WTC11 (cell line): ENCODE measurements around the gene WDCP. TPM values are rescaled to one million over a fixed set of nuclear protein-coding genes. Genes with fewer than 3 reads are reported as not detected.
A peak's percentile ranks its signal among the peaks of the same experiment; 100 is the strongest.

Experiments used
- CBFB ChIP-seq: sonication (generic); formaldehyde crosslinking; IDR thresholded peaks from 2 replicates; pipeline ENCODE4 v1.8.1; 2022; ENCODE audit warnings: mild to moderate bottlenecking, low read depth, missing genetic modification reagents
- ELF4 ChIP-seq: sonication (generic); formaldehyde crosslinking; IDR thresholded peaks from 2 replicates; pipeline ENCODE4 v1.8.1; 2022; ENCODE audit warnings: low read depth, mild to moderate bottlenecking, moderate library complexity, missing genetic modification reagents
- EMX1 ChIP-seq: fragments of 250-450 bp; sonication (Bioruptor Pico); IDR thresholded peaks from 2 replicates; pipeline ENCODE4 v1.8.0; 2021; ENCODE audit warnings: mild to moderate bottlenecking
- FOXJ3 ChIP-seq: sonication (generic); formaldehyde crosslinking; IDR thresholded peaks from 2 replicates; pipeline ENCODE4 v1.9.0; 2021; ENCODE audit warnings: missing genetic modification reagents, mild to moderate bottlenecking, borderline replicate concordance
- GABPB1 ChIP-seq: sonication (generic); formaldehyde crosslinking; IDR thresholded peaks from 2 replicates; pipeline ENCODE4 v1.8.1; 2023; ENCODE audit warnings: mild to moderate bottlenecking, missing genetic modification reagents
- MXD4 ChIP-seq: fragments of 250-450 bp; sonication (Bioruptor Pico); IDR thresholded peaks from 2 replicates; pipeline ENCODE4 v1.8.0; 2021; ENCODE audit warnings: mild to moderate bottlenecking, moderate library complexity, borderline replicate concordance
- MYBL2 ChIP-seq: sonication (generic); formaldehyde crosslinking; IDR thresholded peaks from 2 replicates; pipeline ENCODE4 v1.8.1; 2023; ENCODE audit warnings: mild to moderate bottlenecking, moderate library complexity, missing genetic modification reagents
- NFE2L1 ChIP-seq: sonication (generic); formaldehyde crosslinking; IDR thresholded peaks from 2 replicates; pipeline ENCODE4 v1.8.1; 2023; ENCODE audit warnings: missing genetic modification reagents
- NFYB ChIP-seq: sonication (generic); formaldehyde crosslinking; conservative IDR thresholded peaks from 2 replicates; pipeline ENCODE4 v1.8.0; 2022; ENCODE audit warnings: low read depth, missing genetic modification reagents
- NR2C2 ChIP-seq: sonication (generic); formaldehyde crosslinking; IDR thresholded peaks from 2 replicates; pipeline ENCODE4 v1.8.0; 2022; ENCODE audit warnings: mild to moderate bottlenecking, missing genetic modification reagents
- NR3C1 ChIP-seq: sonication (generic); formaldehyde crosslinking; conservative IDR thresholded peaks from 2 replicates; pipeline ENCODE4 v1.8.1; 2023; ENCODE audit warnings: low read depth, mild to moderate bottlenecking, missing genetic modification reagents
- RELA ChIP-seq: sonication (generic); formaldehyde crosslinking; IDR thresholded peaks from 2 replicates; pipeline ENCODE4 v1.8.1; 2022; ENCODE audit warnings: missing genetic modification reagents, mild to moderate bottlenecking, borderline replicate concordance
- ZNF138 ChIP-seq: sonication (generic); formaldehyde crosslinking; conservative IDR thresholded peaks from 2 replicates; pipeline ENCODE4 v1.8.1; 2022; ENCODE audit warnings: mild to moderate bottlenecking, moderate library complexity, missing genetic modification reagents
- total RNA-seq: library from RNA; stranded (reverse); gene quantifications from 3 replicates; pipeline ENCODE4 v1.2.3, GENCODE V29; 2021
- TF ChIP-seq, protein P1 (sequence below): sonication (generic); formaldehyde crosslinking; IDR thresholded peaks from 2 replicates; pipeline ENCODE4 v1.8.0; 2022; ENCODE audit warnings: mild to moderate bottlenecking, missing genetic modification reagents
- TF ChIP-seq, protein P2 (sequence below): sonication (generic); formaldehyde crosslinking; IDR thresholded peaks from 2 replicates; pipeline ENCODE4 v1.8.1; 2022; ENCODE audit warnings: low read depth, mild to moderate bottlenecking, moderate library complexity, missing genetic modification reagents, borderline replicate concordance
- TF ChIP-seq, protein P3 (sequence below): sonication (generic); formaldehyde crosslinking; IDR thresholded peaks from 2 replicates; pipeline ENCODE4 v1.8.0; 2023; ENCODE audit warnings: missing genetic modification reagents, mild to moderate bottlenecking, borderline replicate concordance
- TF ChIP-seq, protein P4 (sequence below): sonication (generic); formaldehyde crosslinking; IDR thresholded peaks from 2 replicates; pipeline ENCODE4 v1.8.1; 2022; ENCODE audit warnings: mild to moderate bottlenecking, moderate library complexity, missing genetic modification reagents
- TF ChIP-seq, protein P5 (sequence below): sonication (generic); formaldehyde crosslinking; IDR thresholded peaks from 2 replicates; pipeline ENCODE4 v1.8.1; 2022; ENCODE audit warnings: low read depth, missing genetic modification reagents, borderline replicate concordance
- TF ChIP-seq, protein P6 (sequence below): sonication (generic); formaldehyde crosslinking; IDR thresholded peaks from 2 replicates; pipeline ENCODE4 v1.8.0; 2022; ENCODE audit warnings: mild to moderate bottlenecking, missing genetic modification reagents
- TF ChIP-seq, protein P7 (sequence below): sonication (generic); formaldehyde crosslinking; IDR thresholded peaks from 2 replicates; pipeline ENCODE4 v1.8.1; 2023; ENCODE audit warnings: mild to moderate bottlenecking, moderate library complexity, missing genetic modification reagents
- TF ChIP-seq, protein P8 (sequence below): sonication (generic); formaldehyde crosslinking; IDR thresholded peaks from 2 replicates; pipeline ENCODE4 v1.8.1; 2023; ENCODE audit warnings: mild to moderate bottlenecking, missing genetic modification reagents

The WDCP gene
- total RNA-seq, 1 experiment from 2014 or later, result 31.9 TPM

DNA sequence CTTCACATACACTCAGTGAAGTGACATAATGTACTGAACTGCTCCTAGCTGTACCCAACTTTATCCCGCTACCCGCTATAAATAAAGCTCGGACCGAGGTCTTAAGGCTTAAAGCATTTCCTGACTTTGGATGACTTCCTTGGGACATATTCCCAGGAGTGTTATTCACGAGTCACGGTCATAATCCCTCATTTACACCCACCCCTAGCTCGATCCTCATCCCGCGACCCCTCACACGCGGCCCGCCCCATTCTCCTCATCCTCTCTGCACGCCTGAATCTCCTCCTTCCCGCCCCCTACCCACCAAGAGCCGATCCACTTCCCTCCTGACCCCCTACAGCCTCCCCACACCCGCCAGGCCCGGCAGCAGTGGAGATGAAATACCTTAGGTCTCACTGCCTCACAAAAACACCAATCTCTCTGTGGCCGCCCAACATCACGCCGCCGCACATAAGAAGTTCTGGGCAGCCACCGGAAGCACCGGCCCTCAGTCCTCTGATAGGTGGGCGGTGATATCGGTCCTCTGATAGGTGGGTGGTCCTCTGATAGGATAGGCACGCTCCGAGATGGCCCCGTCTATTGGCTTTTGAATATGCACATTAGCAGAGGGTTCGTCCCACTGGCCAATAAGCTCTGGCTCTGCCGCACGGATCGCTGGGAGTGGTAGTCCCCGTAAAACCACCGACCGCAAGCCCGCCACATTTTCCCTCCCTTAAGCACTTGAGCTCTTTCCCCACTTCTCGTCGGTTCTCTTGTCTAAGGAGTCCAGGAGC is at the start of gene WDCP (continued):
- TF ChIP-seq, protein P1, sequence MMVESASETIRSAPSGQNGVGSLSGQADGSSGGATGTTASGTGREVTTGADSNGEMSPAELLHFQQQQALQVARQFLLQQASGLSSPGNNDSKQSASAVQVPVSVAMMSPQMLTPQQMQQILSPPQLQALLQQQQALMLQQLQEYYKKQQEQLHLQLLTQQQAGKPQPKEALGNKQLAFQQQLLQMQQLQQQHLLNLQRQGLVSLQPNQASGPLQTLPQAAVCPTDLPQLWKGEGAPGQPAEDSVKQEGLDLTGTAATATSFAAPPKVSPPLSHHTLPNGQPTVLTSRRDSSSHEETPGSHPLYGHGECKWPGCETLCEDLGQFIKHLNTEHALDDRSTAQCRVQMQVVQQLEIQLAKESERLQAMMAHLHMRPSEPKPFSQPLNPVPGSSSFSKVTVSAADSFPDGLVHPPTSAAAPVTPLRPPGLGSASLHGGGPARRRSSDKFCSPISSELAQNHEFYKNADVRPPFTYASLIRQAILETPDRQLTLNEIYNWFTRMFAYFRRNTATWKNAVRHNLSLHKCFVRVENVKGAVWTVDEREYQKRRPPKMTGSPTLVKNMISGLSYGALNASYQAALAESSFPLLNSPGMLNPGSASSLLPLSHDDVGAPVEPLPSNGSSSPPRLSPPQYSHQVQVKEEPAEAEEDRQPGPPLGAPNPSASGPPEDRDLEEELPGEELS, result no peak
- TF ChIP-seq FOXJ3, result no peak
- TF ChIP-seq NR3C1, result no peak
- no peak for TF ChIP-seq NR2C2 (CRISPR knock-in tag)
- peak; percentile 44; the same call in 1 of the 2 replicates for TF ChIP-seq GABPB1 (CRISPR knock-in tag)
- peak; percentile 44; the same call in 1 of the 2 replicates for TF ChIP-seq NFE2L1 (CRISPR knock-in tag)
- TF ChIP-seq MXD4 (CRISPR knock-in tag), result no peak
- no peak for TF ChIP-seq EMX1 (CRISPR knock-in tag)
- TF ChIP-seq, protein P2, sequence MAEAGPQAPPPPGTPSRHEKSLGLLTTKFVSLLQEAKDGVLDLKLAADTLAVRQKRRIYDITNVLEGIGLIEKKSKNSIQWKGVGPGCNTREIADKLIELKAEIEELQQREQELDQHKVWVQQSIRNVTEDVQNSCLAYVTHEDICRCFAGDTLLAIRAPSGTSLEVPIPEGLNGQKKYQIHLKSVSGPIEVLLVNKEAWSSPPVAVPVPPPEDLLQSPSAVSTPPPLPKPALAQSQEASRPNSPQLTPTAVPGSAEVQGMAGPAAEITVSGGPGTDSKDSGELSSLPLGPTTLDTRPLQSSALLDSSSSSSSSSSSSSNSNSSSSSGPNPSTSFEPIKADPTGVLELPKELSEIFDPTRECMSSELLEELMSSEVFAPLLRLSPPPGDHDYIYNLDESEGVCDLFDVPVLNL, result no peak
- TF ChIP-seq, protein P3, sequence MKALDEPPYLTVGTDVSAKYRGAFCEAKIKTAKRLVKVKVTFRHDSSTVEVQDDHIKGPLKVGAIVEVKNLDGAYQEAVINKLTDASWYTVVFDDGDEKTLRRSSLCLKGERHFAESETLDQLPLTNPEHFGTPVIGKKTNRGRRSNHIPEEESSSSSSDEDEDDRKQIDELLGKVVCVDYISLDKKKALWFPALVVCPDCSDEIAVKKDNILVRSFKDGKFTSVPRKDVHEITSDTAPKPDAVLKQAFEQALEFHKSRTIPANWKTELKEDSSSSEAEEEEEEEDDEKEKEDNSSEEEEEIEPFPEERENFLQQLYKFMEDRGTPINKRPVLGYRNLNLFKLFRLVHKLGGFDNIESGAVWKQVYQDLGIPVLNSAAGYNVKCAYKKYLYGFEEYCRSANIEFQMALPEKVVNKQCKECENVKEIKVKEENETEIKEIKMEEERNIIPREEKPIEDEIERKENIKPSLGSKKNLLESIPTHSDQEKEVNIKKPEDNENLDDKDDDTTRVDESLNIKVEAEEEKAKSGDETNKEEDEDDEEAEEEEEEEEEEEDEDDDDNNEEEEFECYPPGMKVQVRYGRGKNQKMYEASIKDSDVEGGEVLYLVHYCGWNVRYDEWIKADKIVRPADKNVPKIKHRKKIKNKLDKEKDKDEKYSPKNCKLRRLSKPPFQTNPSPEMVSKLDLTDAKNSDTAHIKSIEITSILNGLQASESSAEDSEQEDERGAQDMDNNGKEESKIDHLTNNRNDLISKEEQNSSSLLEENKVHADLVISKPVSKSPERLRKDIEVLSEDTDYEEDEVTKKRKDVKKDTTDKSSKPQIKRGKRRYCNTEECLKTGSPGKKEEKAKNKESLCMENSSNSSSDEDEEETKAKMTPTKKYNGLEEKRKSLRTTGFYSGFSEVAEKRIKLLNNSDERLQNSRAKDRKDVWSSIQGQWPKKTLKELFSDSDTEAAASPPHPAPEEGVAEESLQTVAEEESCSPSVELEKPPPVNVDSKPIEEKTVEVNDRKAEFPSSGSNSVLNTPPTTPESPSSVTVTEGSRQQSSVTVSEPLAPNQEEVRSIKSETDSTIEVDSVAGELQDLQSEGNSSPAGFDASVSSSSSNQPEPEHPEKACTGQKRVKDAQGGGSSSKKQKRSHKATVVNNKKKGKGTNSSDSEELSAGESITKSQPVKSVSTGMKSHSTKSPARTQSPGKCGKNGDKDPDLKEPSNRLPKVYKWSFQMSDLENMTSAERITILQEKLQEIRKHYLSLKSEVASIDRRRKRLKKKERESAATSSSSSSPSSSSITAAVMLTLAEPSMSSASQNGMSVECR (CRISPR knock-in tag), result peak; percentile 44; the same call in 1 of the 2 replicates
- TF ChIP-seq ELF4 (CRISPR knock-in tag), result no peak
- peak; percentile 92 for TF ChIP-seq NFYB (CRISPR knock-in tag)
- TF ChIP-seq, protein P4, sequence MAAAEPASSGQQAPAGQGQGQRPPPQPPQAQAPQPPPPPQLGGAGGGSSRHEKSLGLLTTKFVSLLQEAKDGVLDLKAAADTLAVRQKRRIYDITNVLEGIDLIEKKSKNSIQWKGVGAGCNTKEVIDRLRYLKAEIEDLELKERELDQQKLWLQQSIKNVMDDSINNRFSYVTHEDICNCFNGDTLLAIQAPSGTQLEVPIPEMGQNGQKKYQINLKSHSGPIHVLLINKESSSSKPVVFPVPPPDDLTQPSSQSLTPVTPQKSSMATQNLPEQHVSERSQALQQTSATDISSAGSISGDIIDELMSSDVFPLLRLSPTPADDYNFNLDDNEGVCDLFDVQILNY, result 0 out of 2 replicates have a peak, but pooled peaks have one; percentile 43
- TF ChIP-seq, protein P5, sequence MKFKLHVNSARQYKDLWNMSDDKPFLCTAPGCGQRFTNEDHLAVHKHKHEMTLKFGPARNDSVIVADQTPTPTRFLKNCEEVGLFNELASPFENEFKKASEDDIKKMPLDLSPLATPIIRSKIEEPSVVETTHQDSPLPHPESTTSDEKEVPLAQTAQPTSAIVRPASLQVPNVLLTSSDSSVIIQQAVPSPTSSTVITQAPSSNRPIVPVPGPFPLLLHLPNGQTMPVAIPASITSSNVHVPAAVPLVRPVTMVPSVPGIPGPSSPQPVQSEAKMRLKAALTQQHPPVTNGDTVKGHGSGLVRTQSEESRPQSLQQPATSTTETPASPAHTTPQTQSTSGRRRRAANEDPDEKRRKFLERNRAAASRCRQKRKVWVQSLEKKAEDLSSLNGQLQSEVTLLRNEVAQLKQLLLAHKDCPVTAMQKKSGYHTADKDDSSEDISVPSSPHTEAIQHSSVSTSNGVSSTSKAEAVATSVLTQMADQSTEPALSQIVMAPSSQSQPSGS, result no peak
- TF ChIP-seq ZNF138 (CRISPR knock-in tag), result no peak
- TF ChIP-seq CBFB (CRISPR knock-in tag), result no peak
- TF ChIP-seq, protein P6, sequence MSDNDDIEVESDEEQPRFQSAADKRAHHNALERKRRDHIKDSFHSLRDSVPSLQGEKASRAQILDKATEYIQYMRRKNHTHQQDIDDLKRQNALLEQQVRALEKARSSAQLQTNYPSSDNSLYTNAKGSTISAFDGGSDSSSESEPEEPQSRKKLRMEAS (CRISPR knock-in tag), result no peak
- TF ChIP-seq, protein P7, sequence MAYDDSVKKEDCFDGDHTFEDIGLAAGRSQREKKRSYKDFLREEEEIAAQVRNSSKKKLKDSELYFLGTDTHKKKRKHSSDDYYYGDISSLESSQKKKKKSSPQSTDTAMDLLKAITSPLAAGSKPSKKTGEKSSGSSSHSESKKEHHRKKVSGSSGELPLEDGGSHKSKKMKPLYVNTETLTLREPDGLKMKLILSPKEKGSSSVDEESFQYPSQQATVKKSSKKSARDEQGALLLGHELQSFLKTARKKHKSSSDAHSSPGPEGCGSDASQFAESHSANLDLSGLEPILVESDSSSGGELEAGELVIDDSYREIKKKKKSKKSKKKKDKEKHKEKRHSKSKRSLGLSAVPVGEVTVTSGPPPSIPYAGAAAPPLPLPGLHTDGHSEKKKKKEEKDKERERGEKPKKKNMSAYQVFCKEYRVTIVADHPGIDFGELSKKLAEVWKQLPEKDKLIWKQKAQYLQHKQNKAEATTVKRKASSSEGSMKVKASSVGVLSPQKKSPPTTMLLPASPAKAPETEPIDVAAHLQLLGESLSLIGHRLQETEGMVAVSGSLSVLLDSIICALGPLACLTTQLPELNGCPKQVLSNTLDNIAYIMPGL (CRISPR knock-in tag), result no peak
- TF ChIP-seq MYBL2 (CRISPR knock-in tag), result no peak
- no peak for TF ChIP-seq RELA
- TF ChIP-seq, protein P8, sequence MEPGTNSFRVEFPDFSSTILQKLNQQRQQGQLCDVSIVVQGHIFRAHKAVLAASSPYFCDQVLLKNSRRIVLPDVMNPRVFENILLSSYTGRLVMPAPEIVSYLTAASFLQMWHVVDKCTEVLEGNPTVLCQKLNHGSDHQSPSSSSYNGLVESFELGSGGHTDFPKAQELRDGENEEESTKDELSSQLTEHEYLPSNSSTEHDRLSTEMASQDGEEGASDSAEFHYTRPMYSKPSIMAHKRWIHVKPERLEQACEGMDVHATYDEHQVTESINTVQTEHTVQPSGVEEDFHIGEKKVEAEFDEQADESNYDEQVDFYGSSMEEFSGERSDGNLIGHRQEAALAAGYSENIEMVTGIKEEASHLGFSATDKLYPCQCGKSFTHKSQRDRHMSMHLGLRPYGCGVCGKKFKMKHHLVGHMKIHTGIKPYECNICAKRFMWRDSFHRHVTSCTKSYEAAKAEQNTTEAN (CRISPR knock-in tag), result no peak
